ENCODE data around the gene GREB1.

GREB1 gene

GRCh38 chr2:11630855-11631254, 97.0 kb downstream of the GREB1 start:
- H3K9me2 ChIP-seq (replicated peaks; ENCODE audit: insufficient read depth, low read length) = no peaks in the 10 kb centered on the region
- no peak overlapping the region for H3K9ac ChIP-seq (ENCODE audit: low read length)
- no peaks in the 10 kb centered on the region for H3K9me3 ChIP-seq (ENCODE audit: insufficient read depth, low read length)
- H3K4me2 ChIP-seq (ENCODE audit: low read depth, low read length, poor library complexity, severe bottlenecking) = no peak overlapping the region
- TF ChIP-seq CTCF (IDR thresholded peaks at IDR 0.05; ENCODE audit: insufficient read depth, low read length, poor library complexity, severe bottlenecking) = no peak
- TF ChIP-seq EZH2phosphoT487 (conservative IDR thresholded peaks at IDR 0.05; ENCODE audit: low read length) = no peak
- no peaks in the 10 kb centered on the region for H3K27me3 ChIP-seq (ENCODE audit: low read length)
- H3K27ac ChIP-seq (ENCODE audit: low read depth, low read length) = no peak overlapping the region
- no peaks in the 10 kb centered on the region for H3F3A ChIP-seq (ENCODE audit: insufficient read depth)
- H3K4me3 ChIP-seq (ENCODE audit: insufficient read depth, low read length, poor library complexity, severe bottlenecking) = no peak overlapping the region
- H4K20me1 ChIP-seq (ENCODE audit: low read depth, low read length) = no peaks in the 10 kb centered on the region
- no peak overlapping the region for H2AFZ ChIP-seq (ENCODE audit: low read depth, low read length, severe bottlenecking)
- H3K36me3 ChIP-seq (ENCODE audit: low read length) = no peaks in the 10 kb centered on the region
- no peaks in the 10 kb centered on the region for H3K79me2 ChIP-seq (ENCODE audit: insufficient read depth, low read length)

GRCh38 chr2:11631462-11631861, 97.6 kb downstream of the GREB1 start:
- H3K9me3 ChIP-seq (ENCODE audit: insufficient read depth, low read length) = no peaks in the 10 kb centered on the region
- TF ChIP-seq CTCF (IDR thresholded peaks at IDR 0.05; ENCODE audit: insufficient read depth, low read length, poor library complexity, severe bottlenecking) (no peak), EZH2phosphoT487 (conservative IDR thresholded peaks at IDR 0.05; ENCODE audit: low read length) (no peak)

GRCh38 chr2:11633923-11634478, 100.2 kb downstream of the GREB1 start:
- TF ChIP-seq EZH2phosphoT487 (conservative IDR thresholded peaks at IDR 0.05; ENCODE audit: low read length) (no peak), CTCF (IDR thresholded peaks at IDR 0.05; ENCODE audit: insufficient read depth, low read length, poor library complexity, severe bottlenecking) (no peak)
- Histone ChIP-seq H3K36me3 (ENCODE audit: low read length) (no peaks in the 10 kb centered on the region), H3K4me3 (ENCODE audit: insufficient read depth, low read length, poor library complexity, severe bottlenecking) (no peak overlapping the region)

More at GRCh38 chr2:11631462-11631861, 97.6 kb downstream of the GREB1 start:
- no peaks in the 10 kb centered on the region for H3K36me3 ChIP-seq (ENCODE audit: low read length)
- no peak overlapping the region for H3K9ac ChIP-seq (ENCODE audit: low read length)
- H4K20me1 ChIP-seq (ENCODE audit: low read depth, low read length) = no peaks in the 10 kb centered on the region
- no peaks in the 10 kb centered on the region for H3K79me2 ChIP-seq (ENCODE audit: insufficient read depth, low read length)
- H3F3A ChIP-seq (ENCODE audit: insufficient read depth) = no peaks in the 10 kb centered on the region
- no peak overlapping the region for H3K4me3 ChIP-seq (ENCODE audit: insufficient read depth, low read length, poor library complexity, severe bottlenecking)
- H3K4me2 ChIP-seq (ENCODE audit: low read depth, low read length, poor library complexity, severe bottlenecking) = no peak overlapping the region
- no peak overlapping the region for H3K27ac ChIP-seq (ENCODE audit: low read depth, low read length)
- no peaks in the 10 kb centered on the region for H3K27me3 ChIP-seq (ENCODE audit: low read length)
- no peak overlapping the region for H2AFZ ChIP-seq (ENCODE audit: low read depth, low read length, severe bottlenecking)
- H3K9me2 ChIP-seq (replicated peaks; ENCODE audit: insufficient read depth, low read length) = no peaks in the 10 kb centered on the region

More at GRCh38 chr2:11633923-11634478, 100.2 kb downstream of the GREB1 start:
- Histone ChIP-seq H4K20me1 (ENCODE audit: low read depth, low read length) (no peaks in the 10 kb centered on the region), H3F3A (ENCODE audit: insufficient read depth) (no peaks in the 10 kb centered on the region), H3K9me2 (replicated peaks; ENCODE audit: insufficient read depth, low read length) (no peaks in the 10 kb centered on the region), H2AFZ (ENCODE audit: low read depth, low read length, severe bottlenecking) (no peak overlapping the region), H3K79me2 (ENCODE audit: insufficient read depth, low read length) (no peaks in the 10 kb centered on the region), H3K27me3 (ENCODE audit: low read length) (no peaks in the 10 kb centered on the region), H3K27ac (ENCODE audit: low read depth, low read length) (no peak overlapping the region), H3K9ac (ENCODE audit: low read length) (no peak overlapping the region), H3K4me2 (ENCODE audit: low read depth, low read length, poor library complexity, severe bottlenecking) (no peak overlapping the region), H3K9me3 (ENCODE audit: insufficient read depth, low read length) (no peaks in the 10 kb centered on the region)
